Stomach (tissue), 4 donors: ENCODE results near the gene RAB5B.

ENCODE experiments used
- EP300 ChIP-seq: sonication (generic); formaldehyde crosslinking; IDR thresholded peaks from one replicate; pipeline ENCODE4 v1.6.1; 2017; ENCODE audit warnings: antibody characterized with exemption
- POLR2AphosphoS5 ChIP-seq, 3 donors: sonication (generic); formaldehyde crosslinking; IDR thresholded peaks; one replicate each; pipeline ENCODE4 v1.6.1; 2016; ENCODE audit warnings: antibody characterized with exemption in 3 of 3
- TF ChIP-seq, protein P1 (sequence below), 7 experiments: fragments of 450-650 bp in 4 of 7; fragments of 200-600 bp in 3 of 7; sonication (generic) in 3 of 7; IDR thresholded peaks; one replicate each; pipeline ENCODE4 v1.5.1; 2016 to 2019; ENCODE audit warnings: antibody characterized with exemption in 7 of 7, control low read depth in 2 of 7, mild to moderate bottlenecking in 1 of 7

DNA sequence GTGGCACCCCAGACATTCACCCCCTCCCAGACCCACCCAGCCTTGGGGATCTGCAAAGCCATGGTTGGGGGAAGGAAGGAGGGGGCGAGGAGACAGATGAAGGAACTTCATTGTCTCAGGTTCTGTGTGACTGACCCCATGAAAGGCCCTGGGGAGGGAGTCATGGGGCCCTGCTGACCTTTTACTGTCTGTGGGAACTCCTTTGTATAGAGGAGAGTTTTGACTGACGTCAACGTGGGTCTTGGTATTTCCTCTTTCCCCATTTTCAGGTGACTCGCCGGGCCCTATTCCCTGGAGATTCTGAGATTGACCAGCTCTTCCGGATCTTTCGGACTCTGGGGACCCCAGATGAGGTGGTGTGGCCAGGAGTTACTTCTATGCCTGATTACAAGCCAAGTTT, 3.1 kb upstream of the RAB5B start:
- TF ChIP-seq EP300 (no peak), POLR2AphosphoS5 (IDR thresholded peaks at IDR 0.05) (no peak)
- TF ChIP-seq, protein P1, sequence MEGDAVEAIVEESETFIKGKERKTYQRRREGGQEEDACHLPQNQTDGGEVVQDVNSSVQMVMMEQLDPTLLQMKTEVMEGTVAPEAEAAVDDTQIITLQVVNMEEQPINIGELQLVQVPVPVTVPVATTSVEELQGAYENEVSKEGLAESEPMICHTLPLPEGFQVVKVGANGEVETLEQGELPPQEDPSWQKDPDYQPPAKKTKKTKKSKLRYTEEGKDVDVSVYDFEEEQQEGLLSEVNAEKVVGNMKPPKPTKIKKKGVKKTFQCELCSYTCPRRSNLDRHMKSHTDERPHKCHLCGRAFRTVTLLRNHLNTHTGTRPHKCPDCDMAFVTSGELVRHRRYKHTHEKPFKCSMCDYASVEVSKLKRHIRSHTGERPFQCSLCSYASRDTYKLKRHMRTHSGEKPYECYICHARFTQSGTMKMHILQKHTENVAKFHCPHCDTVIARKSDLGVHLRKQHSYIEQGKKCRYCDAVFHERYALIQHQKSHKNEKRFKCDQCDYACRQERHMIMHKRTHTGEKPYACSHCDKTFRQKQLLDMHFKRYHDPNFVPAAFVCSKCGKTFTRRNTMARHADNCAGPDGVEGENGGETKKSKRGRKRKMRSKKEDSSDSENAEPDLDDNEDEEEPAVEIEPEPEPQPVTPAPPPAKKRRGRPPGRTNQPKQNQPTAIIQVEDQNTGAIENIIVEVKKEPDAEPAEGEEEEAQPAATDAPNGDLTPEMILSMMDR (IDR thresholded peaks at IDR 0.05) = no peak
